ENCODE data around the gene NR2E1. TPM values are rescaled to one million over a fixed set of nuclear protein-coding genes. Genes with fewer than 3 reads are reported as not detected.
A peak's percentile ranks its signal among the peaks of the same experiment; 100 is the strongest.

NR2E1 gene
- total RNA-seq, 6 donors from 2014 or later, result not detected

DNA sequence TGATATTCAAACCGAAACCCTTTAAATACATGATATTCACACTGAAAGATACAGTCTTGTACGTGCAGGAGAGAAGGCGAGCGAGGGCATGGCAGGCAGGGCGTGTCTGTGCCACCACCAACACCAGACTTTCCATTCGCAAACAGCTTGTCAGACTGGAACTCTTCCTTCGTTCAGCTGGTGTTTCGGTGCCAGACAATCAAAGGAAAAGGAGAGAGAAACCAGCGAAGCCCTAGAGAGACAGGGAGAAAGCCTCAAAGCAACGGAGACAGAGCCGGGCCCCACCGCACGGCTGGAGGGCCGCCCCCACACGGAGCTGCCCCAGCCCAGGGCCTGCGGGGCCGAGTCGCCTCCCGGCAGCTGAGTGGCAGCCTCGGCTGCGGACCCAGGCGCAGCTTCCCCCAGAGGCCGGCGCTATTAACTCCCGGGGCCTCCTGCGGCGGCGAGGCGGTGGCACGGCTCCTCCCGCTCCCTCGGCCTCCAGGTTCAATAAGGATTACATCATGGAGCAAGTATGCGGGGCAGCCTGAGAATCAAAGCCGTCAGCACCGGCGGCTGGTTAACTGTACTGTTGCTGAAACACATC, 32.1 kb upstream of the NR2E1 start:
- Histone ChIP-seq H3K9me3 (no peaks in the 10 kb centered on the region), H3K27me3 (peaks cover 0 to 14% (median 3%) of the 10 kb centered on the region in 4 donors), H3K4me1 (peaks cover 8 to 16% (median 12%) of the 10 kb centered on the region in 4 donors), H3K27ac (peak overlapping the region in 3 of 4 donors; percentile 41 to 81 (median 75)), H3K36me3 (no peaks in the 10 kb centered on the region), H3K4me3 (peak overlapping the region in 3 of 4 donors; percentile 31 to 47 (median 46))
- ATAC-seq (ENCODE audit: low FRiP score in 2 of 2), result peak; percentile 85 to 90
- TF ChIP-seq, protein P1, sequence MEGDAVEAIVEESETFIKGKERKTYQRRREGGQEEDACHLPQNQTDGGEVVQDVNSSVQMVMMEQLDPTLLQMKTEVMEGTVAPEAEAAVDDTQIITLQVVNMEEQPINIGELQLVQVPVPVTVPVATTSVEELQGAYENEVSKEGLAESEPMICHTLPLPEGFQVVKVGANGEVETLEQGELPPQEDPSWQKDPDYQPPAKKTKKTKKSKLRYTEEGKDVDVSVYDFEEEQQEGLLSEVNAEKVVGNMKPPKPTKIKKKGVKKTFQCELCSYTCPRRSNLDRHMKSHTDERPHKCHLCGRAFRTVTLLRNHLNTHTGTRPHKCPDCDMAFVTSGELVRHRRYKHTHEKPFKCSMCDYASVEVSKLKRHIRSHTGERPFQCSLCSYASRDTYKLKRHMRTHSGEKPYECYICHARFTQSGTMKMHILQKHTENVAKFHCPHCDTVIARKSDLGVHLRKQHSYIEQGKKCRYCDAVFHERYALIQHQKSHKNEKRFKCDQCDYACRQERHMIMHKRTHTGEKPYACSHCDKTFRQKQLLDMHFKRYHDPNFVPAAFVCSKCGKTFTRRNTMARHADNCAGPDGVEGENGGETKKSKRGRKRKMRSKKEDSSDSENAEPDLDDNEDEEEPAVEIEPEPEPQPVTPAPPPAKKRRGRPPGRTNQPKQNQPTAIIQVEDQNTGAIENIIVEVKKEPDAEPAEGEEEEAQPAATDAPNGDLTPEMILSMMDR (IDR thresholded peaks at IDR 0.05), result peak in 2 of 6 experiments; percentile 9 to 45
- TF ChIP-seq EP300 (IDR thresholded peaks at IDR 0.05), result no peak
- peak in 2 of 4 donors; percentile 30 to 37 for TF ChIP-seq POLR2A (IDR thresholded peaks at IDR 0.05)
- WGBS, 2 donors, result 7 to 9% methylated on average over 16 to 35 of the region's 36 CpGs
- peak; percentile 79 to 92 for DNase-seq

DNA sequence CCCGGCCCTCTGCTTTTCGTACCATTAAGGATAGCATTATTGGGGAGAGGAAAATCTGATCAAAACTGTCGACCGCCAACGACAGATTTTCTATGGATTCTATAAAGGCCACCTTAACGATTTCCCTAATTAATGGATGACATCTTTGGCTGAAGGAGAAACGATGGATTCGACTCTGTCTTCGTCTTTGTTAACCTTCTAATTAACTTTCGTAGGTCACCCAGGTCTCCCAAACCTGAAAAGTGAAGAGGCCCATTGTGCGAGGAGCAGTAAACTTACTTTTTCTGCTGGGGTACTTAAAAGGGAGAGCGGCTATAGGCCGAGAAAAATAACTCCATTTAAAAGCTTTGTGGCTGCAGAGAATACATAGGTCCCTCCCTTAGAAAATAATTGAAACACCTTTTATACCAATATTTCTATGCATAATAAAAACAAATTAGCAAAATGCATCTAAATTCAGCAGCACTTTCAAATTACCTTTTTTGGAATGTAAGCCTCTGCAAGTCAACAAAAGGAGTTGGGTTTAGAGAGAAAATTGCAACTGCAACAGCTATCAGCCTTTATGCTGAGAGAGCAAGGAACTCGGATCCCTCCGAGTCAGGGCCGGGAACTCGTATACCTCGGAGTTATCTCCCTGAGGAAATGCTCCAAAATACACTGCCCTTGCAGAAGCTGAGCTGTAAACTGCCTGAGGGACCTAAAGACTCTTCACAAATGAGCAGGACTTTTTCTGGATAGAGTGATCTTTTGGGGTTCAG, 31.4 kb upstream of the NR2E1 start:
- DNase-seq (no peak), ATAC-seq (ENCODE audit: low FRiP score in 2 of 2) (no peak)
- Histone ChIP-seq H3K27me3 (peaks cover 0 to 14% (median 3%) of the 10 kb centered on the region in 4 donors), H3K9me3 (no peaks in the 10 kb centered on the region), H3K4me3 (peak overlapping the region in 3 of 4 donors; percentile 31 to 47 (median 46)), H3K27ac (peak overlapping the region in 3 of 4 donors; percentile 41 to 81 (median 75)), H3K36me3 (no peaks in the 10 kb centered on the region), H3K4me1 (peaks cover 8 to 16% (median 12%) of the 10 kb centered on the region in 4 donors)
- 35 to 36% methylated on average over 18 of the region's 18 CpGs for WGBS, 2 donors
- TF ChIP-seq, protein P1 (IDR thresholded peaks at IDR 0.05), result no peak
- TF ChIP-seq POLR2AphosphoS5 (IDR thresholded peaks at IDR 0.05), result no peak
- TF ChIP-seq EP300 (IDR thresholded peaks at IDR 0.05), result no peak
- no peak for TF ChIP-seq POLR2A (IDR thresholded peaks at IDR 0.05)

DNA sequence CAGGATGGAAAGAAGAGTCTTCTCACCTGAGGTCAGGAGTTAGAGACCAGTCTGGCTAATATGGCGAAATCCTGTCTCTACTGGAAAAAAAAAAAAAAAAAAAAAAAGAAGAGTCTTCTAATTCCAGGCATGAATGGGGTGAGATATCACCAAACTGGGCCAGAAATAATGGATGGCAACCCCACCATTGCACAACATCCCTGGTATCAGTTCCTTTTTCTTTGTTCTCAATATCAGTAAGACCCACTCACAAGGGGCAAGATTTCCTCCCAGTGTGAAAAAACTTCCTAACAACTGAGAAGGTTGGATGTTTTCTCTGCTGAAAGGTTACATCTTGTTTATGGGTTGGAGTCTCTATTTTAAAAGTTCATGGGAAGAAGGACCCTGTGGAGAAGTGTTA, 23.6 kb upstream of the NR2E1 start:
- no peaks in the 10 kb centered on the region for H3K9me3 ChIP-seq
- H3K36me3 ChIP-seq, result no peaks in the 10 kb centered on the region
- no peak overlapping the region for H3K27ac ChIP-seq
- H3K4me1 ChIP-seq, result no peaks in the 10 kb centered on the region
- ATAC-seq (ENCODE audit: low FRiP score in 2 of 2), result no peak
- H3K27me3 ChIP-seq, result no peaks in the 10 kb centered on the region
- H3K4me3 ChIP-seq, result no peak overlapping the region
- TF ChIP-seq EP300 (IDR thresholded peaks at IDR 0.05) (no peak), POLR2AphosphoS5 (IDR thresholded peaks at IDR 0.05) (no peak), POLR2A (IDR thresholded peaks at IDR 0.05) (no peak)
- TF ChIP-seq, protein P1 (IDR thresholded peaks at IDR 0.05), result no peak
- DNase-seq, result no peak
- WGBS, 2 donors, result 79 to 84% methylated on average over 1 of the region's 1 CpG

DNA sequence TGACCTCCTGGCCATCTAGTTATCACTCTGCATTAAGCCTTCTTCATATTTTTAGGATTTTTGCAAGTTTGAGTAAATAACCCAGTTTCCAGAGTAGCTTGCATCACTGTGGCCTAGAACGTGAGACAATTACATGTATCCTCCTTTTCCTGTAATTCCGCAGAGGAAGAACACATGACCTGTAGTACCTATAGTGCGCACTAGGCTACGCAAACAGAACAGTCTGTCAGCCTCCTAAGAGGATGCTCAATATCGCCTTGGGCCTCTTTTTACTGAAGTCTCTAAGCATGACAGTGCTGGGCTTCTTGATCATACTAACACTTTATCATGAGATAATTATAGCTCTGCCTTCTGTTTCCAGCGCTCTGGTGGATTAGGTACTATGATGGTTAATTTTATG, 20.2 kb upstream of the NR2E1 start:
- Histone ChIP-seq H3K27me3 (no peaks in the 10 kb centered on the region), H3K4me3 (no peak overlapping the region), H3K27ac (no peak overlapping the region), H3K4me1 (no peaks in the 10 kb centered on the region), H3K36me3 (no peaks in the 10 kb centered on the region), H3K9me3 (no peaks in the 10 kb centered on the region)
- TF ChIP-seq POLR2A (IDR thresholded peaks at IDR 0.05), result no peak
- TF ChIP-seq POLR2AphosphoS5 (IDR thresholded peaks at IDR 0.05), result no peak
- no peak for TF ChIP-seq EP300 (IDR thresholded peaks at IDR 0.05)
- TF ChIP-seq, protein P1 (IDR thresholded peaks at IDR 0.05), result no peak
- DNase-seq (no peak), ATAC-seq (ENCODE audit: low FRiP score in 2 of 2) (no peak)
- WGBS, 2 donors, result 77 to 88% methylated on average over 6 of the region's 6 CpGs

Data from upper lobe of left lung (tissue), 6 donors.